Stimulated activated CD4-positive, alpha-beta T cell treated with anti-CD3 and anti-CD28 coated beads, Interleukin-15, amount 100 ng/mL, for 24 hours (primary cell): Measurements from ENCODE around the gene EYA2.
"Not testable (repeated sequence)": the region's sequence is repeated elsewhere in the genome, so short reads cannot be mapped to it uniquely, and the experiment has no call there.

Experiments
- DNase-seq: peaks from one replicate; pipeline ENCODE4 v3.0.0-alpha.2; 2020

EYA2 gene

DNA sequence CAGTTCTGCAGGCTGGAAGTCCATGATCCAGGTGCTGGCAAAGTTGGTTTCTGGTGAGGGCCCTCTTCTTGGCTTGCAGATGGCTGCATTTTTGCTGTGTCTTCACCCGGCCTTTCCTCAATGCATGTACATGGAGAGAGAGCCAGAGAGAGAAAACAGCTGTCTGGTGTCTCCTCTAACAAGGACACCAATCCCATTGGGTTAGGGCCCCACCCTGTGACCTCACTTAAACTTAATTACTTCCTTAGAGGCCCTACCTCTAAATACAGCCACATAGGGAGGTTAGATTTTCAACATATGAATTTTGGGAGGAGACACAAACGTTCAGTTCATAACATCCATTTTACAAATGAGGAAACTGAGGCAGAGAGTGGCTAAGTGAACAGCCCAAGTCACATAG is 259.4 kb downstream of the EYA2 start:
- no peak for DNase-seq

DNA sequence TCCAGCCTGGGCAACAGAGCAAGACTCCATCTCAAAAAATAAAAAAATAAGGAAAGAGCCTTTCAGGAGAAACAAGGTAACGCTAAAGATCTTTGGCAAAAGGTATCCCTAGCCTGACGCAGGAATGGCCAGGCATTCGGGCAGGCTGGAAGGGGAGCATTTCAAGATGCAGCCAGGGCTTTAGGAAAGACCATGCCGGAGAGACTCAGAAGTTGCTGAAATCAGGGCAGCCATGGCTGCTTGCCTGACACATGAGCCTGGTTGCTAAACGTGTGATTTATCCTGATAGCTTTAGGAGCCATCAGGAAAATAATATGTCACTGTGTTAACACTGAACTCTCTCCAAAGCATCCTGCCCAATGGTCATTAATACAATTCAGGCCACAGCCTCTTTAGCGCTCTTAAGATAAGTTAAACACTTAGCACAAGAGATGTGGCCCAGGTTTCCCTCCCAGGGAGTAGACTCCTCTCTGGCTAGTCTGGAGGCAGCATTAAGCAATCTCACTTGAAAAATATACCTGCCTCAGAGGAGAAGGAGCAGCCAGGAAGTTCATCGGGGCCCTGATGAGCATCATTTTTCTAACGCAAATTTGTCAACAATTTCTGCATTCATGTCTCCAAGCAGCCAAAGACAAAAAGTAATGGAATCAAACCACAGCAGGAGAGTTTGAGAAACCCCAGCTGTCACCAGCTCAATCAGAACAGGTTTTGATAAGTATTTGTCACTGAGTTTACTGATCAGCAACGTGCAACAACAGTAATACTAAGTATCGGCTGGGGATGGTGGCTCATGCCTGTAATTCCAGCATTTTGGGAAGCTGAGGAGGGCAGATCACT is 261.9 kb downstream of the EYA2 start:
- no peak for DNase-seq

DNA sequence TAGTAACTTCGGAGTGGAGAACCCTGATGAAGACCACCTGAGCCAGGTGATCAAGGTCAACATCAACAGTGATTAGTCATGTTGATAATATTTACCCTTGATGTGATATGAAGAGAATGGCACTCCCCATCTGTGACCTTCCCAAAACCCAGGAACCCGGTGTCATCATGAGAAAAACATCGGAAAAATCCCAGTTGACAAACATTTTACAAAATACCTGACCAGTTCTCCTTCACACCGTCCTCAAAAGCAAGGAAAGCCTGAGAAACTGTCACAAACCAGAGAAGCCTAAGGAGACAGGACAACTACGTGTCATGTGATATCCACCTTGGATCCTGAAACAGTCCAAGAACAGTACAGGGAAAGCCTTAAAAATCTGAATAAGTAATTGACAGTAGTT is 264.5 kb downstream of the EYA2 start:
- DNase-seq = no peak

DNA sequence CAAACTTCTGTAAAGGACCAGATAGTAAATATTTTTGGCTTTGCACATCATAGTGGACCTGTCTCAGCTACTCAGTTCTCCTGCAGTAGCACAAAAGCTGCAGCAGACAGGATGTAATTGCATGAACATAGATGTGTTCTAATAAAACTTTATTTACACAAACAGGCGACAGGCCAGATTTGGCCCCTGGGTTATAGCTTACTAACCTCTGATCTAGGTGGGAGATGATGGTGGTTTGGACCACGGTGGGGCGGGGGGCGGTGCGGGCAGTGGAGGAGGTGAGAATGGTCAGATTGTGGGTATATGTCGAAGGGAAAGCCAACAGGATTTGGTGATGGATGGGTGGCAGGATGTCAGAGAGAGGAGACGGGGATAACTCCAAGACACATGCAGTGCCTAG is 265.6 kb downstream of the EYA2 start:
- no peak for DNase-seq

DNA sequence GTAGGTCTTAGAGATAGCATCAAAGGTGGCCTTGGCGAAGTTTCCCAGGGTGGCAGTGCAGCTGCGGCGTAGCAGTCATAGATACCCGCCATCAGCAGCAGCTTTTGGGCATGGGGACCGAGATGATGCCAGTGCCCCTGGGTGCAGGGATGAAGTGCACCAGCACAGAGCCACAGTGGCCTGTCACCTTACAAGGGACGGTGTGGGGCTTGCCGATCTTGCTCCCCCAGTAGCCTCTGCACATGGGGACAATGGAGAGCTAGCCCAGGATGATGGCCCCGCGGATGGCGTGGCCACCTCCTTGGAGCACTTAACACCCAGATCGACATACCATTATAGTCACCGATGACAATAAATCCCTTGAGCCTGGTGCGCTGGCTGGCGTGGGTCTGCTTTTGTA is 266.3 kb downstream of the EYA2 start:
- DNase-seq = no peak

DNA sequence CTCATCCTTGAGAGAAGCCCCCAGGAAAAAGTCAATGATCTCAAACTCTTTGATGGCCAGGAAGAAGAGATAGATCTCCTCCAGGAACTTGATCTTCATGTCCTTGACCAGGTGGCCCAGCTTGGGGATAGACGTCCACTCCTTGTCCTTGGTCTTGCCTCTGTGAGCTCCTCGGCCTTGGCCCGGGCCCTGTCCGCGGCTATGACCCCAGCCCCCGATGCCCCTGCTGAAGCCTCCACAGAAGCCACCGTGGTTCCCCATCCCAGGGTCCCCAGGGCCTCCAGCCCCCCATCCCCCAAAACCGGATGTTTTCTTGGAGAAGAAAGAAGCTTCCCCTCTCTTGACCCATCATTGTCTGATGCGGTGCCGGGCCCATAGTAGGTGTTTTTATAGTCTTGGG is 266.8 kb downstream of the EYA2 start:
- no peak for DNase-seq

DNA sequence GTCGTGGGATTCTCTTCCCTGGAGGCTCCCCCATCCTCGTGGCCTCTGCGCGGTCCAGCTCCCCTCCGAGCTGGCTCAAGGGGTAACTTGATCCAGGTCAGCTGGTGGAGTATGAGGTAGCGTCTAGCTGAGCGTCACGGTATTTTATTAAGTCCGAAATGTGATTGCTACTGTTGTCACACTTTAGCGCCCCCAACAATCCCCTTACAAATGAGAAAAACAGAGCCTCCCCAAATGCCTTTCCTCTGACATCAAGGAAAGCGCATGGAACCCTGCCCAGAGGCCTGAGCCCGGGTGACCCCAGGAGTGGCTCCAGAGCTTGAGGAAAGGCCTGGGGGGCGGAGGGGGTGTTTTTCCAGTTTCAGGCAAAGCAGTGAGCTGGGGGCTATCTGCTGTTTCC is 269.5 kb downstream of the EYA2 start:
- DNase-seq = no peak

DNA sequence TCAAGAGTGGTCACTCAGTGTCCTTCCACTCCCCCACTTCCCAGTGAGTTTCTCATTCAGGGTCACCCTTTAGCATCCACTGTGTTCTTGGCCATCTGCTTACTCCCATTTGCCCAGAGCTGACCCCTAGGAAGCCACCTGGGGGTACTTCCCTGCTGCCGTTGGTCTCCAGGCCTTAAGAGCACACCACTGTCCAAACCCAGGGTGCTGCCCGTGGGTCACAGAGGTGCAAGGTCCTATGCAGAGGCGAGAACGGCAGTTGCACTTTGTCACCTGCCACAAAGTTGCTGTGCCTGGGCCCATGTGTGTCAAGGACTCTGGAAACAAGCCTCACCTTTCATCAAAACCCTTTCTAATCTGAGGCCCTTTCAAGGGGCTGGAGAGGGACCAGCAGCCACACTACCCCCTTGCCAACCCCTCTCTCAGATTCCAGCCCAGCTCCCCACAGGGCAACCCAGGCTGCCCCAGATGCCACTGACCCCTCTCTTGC is 270.8 kb downstream of the EYA2 start:
- no peak for DNase-seq

DNA sequence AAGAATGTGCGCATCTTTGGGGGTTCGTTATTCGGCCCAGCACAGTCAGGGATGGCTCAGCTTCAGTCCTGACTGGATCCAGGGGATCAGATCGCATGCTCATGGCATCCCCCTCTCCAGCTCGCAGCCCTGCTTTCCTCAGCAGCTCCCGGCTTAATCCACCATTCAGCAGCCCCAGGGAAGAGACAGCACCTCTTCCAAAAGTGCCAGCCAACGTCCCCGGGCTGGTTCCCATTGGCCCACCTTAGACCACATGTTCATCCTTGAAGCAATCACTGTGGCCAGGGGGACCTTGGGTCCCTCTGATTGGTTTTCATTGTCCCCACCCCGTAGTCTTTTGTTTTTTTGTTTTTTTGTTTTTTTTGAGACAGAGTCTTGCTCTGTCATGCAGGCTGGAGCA is 273.2 kb downstream of the EYA2 start:
- no peak for DNase-seq

DNA sequence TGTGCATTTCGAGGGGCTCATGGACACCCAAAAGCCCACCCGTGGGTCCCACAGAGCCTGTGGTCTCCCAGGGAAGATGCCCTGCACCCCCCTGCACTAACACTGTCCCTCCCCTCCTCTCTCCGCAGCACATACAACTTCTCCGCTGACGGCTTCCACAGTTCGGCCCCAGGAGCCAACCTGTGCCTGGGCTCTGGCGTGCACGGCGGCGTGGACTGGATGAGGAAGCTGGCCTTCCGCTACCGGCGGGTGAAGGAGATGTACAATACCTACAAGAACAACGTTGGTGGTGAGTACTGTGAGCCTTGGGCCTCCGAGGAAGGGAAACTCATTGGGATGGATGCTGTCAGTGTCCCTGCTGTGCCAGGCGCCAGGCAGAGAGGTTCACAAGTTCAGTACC is 277.9 kb downstream of the EYA2 start:
- no peak for DNase-seq

DNA sequence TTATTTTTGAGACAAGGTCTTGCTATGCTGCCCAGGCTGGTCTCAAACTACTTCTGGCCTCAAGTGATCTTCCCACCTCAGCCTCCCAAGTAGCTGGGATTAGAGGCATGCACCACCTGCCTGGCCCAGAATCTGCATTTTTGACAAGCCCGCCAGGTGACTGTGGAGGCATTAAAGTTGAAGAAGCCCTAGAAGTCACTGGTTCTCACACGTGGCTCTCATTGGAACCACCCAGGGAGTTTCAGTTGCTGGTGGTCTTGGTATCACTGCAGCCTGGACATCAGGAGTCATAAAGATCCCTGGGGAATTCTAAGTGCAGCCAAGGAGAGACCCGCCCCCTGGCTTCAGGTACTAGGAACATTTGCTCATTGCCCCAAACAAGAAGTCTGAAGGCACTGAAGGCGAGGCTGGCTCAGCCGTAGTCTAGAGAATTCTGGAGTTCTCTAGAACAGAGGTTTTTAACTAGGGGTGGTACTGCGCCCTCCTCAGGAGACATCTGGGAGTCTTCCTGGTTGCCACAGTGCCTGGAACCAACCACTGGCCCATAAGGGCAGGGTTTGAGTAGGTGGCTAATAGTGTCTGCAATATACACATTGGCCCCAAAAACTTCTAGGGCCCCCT is 279.1 kb downstream of the EYA2 start:
- DNase-seq = no peak

DNA sequence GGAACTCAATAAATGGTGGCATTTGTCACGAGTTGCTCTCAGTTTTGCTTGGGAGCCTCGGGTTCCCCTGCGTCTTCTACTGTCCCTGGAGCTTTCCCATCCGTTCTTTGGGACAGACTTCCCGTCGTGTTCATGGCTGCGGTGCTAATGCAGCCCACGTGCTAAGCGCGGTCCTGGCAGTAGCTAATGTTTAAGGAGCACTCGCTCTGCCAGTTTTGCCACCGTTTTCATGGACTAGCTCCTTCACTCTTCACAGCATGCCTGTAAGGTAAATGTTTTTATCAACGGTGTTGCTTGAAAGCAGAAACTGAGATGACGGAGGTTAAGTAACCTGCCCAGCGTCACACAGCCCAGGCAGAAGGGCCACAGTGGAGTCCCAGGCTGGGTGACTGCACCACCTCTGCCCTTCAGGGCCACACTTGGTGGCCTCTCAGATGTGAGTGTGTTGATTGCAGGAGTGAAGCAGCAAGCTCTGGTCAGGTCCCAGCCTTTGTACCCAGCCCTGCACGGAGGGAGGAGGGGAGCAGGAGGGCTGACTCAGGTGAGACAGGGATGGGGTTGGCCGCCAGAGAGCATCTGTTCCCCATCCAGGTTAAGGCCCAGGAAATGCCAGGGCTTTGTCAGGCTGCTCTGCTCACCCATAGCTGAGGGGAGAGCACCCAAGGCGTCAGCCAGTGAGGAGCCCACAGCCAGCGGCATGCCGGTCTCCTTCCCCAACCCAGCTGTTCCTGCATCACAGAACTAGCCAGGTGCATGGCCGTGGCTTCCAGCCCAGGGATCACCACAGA is 280.0 kb downstream of the EYA2 start:
- DNase-seq = no peak

DNA sequence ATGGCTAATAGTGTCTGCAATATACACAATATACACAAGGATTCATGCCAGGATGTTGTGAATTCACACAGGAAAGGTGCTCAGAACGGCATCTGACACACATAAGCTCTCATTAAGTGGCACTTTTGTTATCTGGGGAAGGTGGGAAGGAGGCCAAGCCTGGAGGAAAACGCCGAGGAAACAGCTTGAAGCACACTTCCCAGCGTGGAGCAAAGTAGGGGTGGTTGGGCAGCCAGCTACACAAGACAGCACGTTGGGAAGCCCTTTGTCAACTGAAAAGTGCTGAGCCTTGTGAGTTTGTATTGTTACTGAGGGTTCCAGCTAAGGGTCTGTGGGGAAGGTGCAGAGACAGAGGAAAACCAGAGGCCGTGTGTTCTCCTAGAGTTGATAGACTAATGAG is 280.9 kb downstream of the EYA2 start:
- no peak for DNase-seq

DNA sequence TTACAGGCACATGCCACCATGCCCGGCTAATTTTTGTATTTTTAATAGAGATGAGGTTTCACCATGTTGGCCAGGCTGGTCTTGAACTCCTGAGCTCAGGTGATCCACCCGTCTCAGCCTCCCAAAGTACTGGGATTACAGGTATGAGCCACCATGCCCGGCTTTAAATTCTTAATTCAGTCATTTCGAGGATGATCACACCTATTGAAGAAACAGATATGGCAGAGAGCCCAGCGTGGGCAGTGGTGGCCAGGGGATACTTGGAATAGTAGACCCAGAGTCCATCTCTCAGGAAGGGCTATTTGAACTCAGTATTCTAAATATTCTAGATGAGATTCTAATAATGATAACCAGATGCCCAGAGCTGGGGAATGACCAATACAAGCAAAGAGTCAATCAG is 281.6 kb downstream of the EYA2 start:
- not testable (repeated sequence) for DNase-seq

DNA sequence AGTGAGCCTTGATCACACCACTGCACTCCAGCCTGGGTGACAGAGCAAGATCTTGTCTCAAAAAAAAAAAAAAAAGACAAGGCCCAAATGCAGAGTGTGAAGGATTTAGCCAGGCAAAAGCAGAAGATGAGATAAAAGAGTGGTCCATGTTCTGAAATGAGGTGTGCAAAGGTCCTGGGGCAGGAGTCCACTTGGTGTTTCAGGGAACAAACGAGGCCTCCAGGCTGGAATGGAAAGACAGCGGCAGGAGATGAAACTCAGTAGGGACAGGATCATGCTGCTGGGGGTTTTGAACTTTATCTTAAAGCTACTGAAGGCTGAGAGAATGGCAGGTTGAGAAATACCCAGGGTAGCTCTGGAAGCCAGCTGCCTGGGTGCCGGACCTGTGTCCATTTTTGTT is 283.6 kb downstream of the EYA2 start:
- DNase-seq = no peak

DNA sequence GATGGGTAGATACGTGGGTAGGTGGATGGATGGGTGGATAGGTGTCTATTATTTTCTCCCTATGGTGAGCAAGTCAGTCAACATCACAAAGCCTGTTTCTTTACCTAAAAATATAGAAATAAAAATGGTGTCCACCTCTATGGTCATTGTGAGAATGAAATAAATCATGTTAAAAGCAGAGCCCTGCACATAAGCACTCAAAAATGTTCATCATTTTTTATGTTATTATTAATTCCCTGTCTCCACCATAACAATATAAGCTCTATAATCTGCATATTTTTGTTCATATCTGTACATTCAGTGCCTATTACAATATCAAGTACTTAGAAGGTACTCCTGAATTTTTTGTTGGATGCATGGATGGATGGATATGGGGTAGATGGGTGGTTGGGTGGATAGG is 284.2 kb downstream of the EYA2 start:
- no peak for DNase-seq

DNA sequence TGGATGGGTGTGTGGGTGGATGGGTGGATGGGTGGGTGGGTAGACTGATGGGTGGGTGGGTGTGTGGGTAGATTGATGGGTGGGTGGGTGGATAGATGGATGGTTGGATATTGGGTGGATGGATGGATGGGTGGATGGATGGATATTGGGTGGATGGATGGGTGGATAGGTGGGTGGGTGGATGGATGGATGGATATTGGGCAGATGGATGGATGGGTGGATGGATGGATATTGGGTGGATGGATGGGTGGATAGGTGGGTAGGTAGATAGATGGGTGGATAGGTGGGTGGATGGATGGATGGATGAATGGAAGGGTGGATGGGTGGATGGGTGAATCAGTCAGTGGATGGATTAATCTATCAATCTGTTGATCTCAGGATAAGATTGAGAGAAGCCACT is 284.6 kb downstream of the EYA2 start:
- no peak for DNase-seq

DNA sequence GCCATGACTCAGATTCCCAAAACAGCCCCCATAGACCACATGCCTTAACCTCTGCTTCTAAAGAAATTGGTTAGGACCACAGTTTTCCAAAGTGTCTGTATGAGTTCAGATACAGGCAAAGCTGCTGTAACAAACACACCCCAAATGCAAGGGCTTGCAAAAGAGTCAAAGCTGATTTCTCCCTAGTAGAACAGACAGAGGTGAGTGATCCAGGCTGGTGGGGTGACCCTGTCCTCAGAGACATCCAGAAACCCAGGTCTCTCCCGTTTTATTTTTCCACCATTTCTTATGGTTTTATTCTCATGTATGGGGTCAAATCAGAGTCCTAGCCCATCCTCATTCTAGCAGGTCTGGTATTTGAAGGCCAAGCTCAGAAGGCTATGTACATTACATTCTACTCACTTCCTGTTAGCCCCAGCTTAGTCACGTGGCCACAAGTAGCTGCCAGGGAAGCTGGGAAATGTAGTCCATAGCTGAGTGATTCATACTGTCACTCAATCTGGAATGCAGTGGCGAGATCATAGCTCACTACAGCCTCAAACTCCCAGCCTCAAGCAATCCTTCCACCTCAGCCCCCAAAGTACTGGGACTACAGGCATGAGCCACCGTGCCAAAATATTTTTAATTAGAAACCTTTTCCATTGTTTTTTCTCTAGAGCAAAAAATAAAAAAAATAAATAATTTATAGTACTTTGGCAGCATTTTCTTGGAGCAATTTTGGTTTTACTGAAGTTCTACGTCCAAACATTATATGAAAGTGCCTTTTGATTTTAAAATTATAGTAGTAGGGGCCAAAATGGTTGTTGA is 286.6 kb downstream of the EYA2 start:
- peak; percentile 37 for DNase-seq

DNA sequence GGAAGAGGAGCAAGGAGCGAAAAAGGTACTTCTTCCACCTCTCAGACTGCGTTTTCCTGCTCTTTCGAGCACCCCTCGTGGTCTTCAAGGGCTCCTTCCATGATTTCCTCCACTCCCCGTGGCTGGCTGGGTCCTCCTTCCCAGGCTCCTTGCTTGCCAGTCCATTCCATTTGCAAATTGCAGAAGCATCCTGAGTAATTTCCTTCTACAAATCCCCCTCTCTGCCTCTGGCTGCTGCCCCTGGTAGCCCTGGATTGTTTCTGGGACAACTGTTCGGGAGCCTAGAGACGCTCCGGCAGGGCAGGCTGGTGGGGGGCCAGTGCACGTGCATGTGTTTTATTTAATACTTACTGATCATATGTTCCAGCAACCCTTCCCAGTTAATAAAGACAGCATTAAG is 288.7 kb downstream of the EYA2 start:
- no peak for DNase-seq

DNA sequence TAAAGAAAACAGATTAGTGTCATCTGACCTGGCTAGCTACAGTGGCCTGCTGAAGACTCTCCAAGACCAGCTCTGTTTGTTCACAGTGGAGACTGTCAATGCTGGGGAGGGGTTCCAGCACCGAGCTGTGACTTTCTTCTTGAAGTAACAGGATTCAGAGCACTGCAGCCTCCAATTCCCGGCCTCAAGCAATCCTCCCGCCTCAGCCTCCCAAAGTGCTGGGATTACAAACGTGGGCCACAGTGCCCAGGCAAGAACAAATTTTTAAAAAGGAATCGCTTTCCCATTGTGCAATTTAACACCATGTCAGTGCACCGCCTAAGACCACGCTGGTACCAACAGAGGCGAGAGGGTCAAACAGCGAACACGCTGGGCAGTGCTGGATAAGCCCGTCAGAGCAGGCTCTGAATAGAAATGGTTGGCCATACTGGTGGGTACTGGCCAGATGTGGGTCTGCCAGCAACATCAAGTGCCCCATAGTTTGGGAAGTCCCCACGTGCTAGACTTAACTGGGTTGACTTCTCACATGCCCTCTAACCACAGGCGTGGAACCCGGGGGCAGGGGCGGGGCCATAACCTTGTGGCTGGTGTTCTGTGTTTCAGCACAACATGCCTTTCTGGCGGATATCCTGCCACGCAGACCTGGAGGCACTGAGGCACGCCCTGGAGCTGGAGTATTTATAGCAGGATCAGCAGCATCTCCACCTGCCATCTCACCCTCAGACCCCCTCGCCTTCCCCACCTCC is 293.0 kb downstream of the EYA2 start:
- no peak for DNase-seq

DNA sequence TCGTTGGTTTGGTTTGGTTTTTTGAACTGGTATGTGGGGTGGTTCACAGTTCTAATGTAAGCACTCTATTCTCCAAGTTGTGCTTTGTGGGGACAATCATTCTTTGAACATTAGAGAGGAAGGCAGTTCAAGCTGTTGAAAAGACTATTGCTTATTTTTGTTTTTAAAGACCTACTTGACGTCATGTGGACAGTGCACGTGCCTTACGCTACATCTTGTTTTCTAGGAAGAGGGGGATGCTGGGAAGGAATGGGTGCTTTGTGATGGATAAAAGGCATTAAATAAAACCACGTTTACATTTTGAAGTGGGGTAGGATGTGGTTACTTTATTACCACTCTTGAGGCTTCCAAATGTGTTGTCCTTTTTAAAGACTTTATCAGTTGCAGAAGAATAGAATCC is 293.9 kb downstream of the EYA2 start:
- no peak for DNase-seq

DNA sequence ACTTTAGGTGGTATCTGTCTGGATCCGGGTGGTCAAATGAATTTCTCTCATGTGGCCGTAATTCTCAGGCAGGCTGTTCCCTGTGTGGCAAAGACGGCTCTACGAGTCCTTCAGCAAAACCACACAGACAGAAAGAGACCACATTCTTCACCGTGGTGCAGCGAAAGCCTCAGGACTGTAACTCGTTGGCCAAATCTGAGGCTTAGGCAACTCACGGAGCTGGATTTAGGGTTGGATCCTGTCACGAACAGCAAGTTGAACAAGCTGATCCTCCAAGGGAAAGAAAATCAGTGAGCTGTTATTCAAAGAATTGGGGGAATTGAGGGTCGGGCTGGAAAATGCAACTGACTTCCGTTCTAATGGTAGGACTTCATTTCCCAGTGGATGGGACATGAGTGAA is 294.4 kb downstream of the EYA2 start:
- no peak for DNase-seq
